OCI-LY3 (cell line): ENCODE results near the gene RINL.

Experiments
- CTCF ChIP-seq: fragments of 200-600, 300-600 bp; sonication (generic); IDR thresholded peaks from 2 replicates; pipeline ENCODE4 v1.5.1; 2014; ENCODE audit warnings: antibody characterized with exemption, low read length, low read depth
- EZH2phosphoT487 ChIP-seq: fragments of 200-600 bp; shearing (Covaris generic); IDR thresholded peaks from 2 replicates; pipeline ENCODE4 v1.6.1; 2018; ENCODE audit warnings: antibody characterized with exemption, mixed run types, low read depth

DNA sequence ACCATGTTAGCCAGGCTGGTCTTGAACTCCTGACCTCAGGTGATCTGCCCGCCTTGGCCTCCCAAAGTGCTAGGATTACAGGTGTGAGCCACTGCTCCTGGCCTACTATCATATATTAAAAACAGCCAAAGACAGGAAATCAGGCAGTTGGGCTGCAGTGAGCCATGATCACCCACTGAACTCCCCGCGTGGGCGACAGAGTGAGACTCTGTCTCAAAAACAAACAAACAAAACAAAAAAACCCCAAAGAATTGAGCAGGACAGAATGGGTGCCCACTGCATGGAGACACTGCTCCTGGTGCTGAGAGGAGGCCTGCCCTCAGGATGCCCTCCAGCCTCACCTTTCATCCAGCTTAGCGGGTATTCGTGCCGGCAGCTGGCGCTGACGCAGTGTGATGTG, 5.2 kb upstream of the RINL start:
- no peak for TF ChIP-seq CTCF
- no peak for TF ChIP-seq EZH2phosphoT487
